GM23248 (cell line): ENCODE measurements around the gene GPD1L.

Experiments
- EZH2 ChIP-seq: fragments of 200-600 bp; sonication (generic); IDR thresholded peaks from 2 replicates; pipeline ENCODE4 v1.6.1; 2018; ENCODE audit warnings: antibody characterized with exemption, mild to moderate bottlenecking; ENCODE audit not compliant: insufficient read depth, poor library complexity, severe bottlenecking
- EZH2phosphoT487 ChIP-seq: fragments of 200-600 bp; sonication (generic); IDR thresholded peaks from 2 replicates; pipeline ENCODE4 v1.6.1; 2018; ENCODE audit warnings: antibody characterized with exemption, moderate library complexity, mild to moderate bottlenecking, low read depth; ENCODE audit not compliant: insufficient read depth

GRCh38 chr3:32208447-32208846, 102.0 kb downstream of the GPD1L start:
- no peak for TF ChIP-seq EZH2
- no peak for TF ChIP-seq EZH2phosphoT487
